Kidney epithelial cell (primary cell): ENCODE measurements around the gene DSCAM. TPM values are rescaled to one million over a fixed set of nuclear protein-coding genes. Genes with fewer than 3 reads are reported as not detected.

Source experiments
- DNase-seq: peaks from one replicate; pipeline ENCODE4 v3.0.0-alpha.2; 2010; ENCODE audit warnings: low read depth
- H3K27me3 ChIP-seq: 2 replicates; pipeline ENCODE4 v1.6.0; 2011; ENCODE audit warnings: low read length; ENCODE audit not compliant: control insufficient read depth, insufficient read depth
- H3K36me3 ChIP-seq: 2 replicates; pipeline ENCODE4 v1.5.1; 2011; ENCODE audit warnings: low read length; ENCODE audit not compliant: control insufficient read depth, insufficient read depth
- H3K4me3 ChIP-seq: 2 replicates; pipeline ENCODE4 v1.5.1; 2011; ENCODE audit warnings: low read depth, mild to moderate bottlenecking, control low read depth, low read length
- total RNA-seq: library from RNA; depleted of rRNA; stranded (reverse); fragments of >200 nt; gene quantifications from 2 replicates; pipeline ENCODE4 v1.2.3, GENCODE V29; 2015
- TF ChIP-seq, protein P1 (sequence below): IDR thresholded peaks from 2 replicates; pipeline ENCODE4 v1.5.1; 2011; ENCODE audit warnings: mild to moderate bottlenecking, moderate library complexity, low read length, control low read depth, inconsistent platforms; ENCODE audit not compliant: insufficient read depth, poor library complexity, severe bottlenecking

The DSCAM gene
- total RNA-seq, 1 donor from 2014 or later: 0.21 TPM

DNA sequence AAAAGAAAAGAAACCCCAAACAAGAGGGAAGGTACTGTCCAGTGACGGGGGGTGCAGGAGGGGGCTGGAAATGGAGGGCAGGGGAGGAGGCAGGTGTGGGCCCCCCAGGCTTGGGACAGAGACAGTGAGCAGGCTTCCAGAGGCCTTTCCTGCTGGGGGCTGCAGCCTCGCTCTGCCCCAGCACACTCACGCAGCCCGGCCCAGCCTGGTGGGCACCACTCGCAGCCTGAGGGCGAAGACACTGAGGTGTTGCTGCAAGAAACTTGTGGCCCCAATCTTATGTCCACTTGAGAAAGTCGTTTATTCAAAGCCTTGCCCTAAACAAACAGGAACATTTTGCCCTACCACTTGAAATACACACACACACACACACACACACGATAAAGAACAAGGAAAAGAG, 705.3 kb downstream of the DSCAM start:
- Histone ChIP-seq H3K36me3 (no peaks in the 10 kb centered on the region), H3K27me3 (no peaks in the 10 kb centered on the region), H3K4me3 (no peak overlapping the region)
- DNase-seq: no peak
- TF ChIP-seq, protein P1, sequence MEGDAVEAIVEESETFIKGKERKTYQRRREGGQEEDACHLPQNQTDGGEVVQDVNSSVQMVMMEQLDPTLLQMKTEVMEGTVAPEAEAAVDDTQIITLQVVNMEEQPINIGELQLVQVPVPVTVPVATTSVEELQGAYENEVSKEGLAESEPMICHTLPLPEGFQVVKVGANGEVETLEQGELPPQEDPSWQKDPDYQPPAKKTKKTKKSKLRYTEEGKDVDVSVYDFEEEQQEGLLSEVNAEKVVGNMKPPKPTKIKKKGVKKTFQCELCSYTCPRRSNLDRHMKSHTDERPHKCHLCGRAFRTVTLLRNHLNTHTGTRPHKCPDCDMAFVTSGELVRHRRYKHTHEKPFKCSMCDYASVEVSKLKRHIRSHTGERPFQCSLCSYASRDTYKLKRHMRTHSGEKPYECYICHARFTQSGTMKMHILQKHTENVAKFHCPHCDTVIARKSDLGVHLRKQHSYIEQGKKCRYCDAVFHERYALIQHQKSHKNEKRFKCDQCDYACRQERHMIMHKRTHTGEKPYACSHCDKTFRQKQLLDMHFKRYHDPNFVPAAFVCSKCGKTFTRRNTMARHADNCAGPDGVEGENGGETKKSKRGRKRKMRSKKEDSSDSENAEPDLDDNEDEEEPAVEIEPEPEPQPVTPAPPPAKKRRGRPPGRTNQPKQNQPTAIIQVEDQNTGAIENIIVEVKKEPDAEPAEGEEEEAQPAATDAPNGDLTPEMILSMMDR: no peak

DNA sequence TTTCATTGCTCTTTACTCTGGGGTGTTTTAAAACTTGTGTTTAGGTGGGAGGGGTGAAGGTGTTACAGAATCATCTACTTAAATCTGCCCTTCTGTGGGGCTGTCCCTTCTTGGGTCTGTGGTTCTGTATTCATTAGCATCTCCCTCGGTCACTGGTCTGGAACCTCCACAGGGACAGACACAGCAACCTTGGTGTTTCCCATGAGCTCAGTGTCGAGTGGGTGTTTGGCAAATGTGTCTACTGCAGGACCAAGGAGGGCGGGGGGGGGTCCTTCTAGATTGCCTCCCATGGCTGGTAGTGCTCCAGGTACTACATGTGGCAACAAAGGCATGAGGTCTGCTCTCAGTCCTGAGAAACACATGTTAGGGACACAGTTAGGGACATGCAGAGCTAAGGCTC, 706.3 kb downstream of the DSCAM start:
- TF ChIP-seq, protein P1: no peak
- Histone ChIP-seq H3K27me3 (no peaks in the 10 kb centered on the region), H3K36me3 (no peaks in the 10 kb centered on the region), H3K4me3 (no peak overlapping the region)
- no peak for DNase-seq

DNA sequence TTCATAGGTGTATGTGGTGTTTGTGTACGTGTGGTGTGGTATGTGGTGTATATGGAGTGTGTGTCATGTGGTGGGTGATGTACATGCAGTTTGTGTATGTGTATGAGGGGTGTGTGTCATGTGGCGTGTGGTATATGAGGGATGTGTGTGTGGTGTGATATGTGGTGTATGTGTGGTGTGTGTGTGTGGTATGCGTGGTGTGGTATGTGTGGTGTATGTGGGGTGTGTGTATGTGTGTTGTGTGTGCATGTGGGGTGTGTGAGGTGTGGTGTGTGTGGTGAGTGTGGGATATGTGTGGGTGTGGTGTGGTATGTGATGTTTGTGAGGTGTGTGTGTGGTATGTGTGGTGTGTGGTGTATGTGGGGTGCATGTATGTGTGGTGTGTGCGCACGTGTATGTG, 707.3 kb downstream of the DSCAM start:
- TF ChIP-seq, protein P1: no peak
- Histone ChIP-seq H3K36me3 (no peaks in the 10 kb centered on the region), H3K27me3 (no peaks in the 10 kb centered on the region), H3K4me3 (no peak overlapping the region)
- no peak for DNase-seq

DNA sequence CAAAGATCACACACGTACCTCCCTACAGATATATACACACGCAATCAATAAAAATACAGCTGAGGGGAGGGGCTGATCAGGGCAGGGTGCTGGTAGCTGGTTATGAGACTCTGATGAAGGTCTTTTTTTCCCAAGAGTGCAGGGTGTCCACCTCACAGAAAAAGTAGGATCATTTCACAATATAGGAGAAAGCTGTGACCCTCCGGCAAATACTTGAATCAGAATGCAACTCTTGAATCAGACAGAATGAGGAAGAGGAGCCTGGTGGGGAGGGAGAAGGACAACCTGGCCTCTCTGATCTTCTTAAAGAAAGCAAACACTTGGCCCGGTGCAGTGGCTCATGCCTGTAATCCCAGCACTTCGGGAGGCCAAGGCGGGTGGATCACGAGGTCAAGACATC, 710.4 kb downstream of the DSCAM start:
- H3K27me3 ChIP-seq: no peaks in the 10 kb centered on the region
- H3K4me3 ChIP-seq: no peak overlapping the region
- TF ChIP-seq, protein P1: no peak
- no peaks in the 10 kb centered on the region for H3K36me3 ChIP-seq
- no peak for DNase-seq

DNA sequence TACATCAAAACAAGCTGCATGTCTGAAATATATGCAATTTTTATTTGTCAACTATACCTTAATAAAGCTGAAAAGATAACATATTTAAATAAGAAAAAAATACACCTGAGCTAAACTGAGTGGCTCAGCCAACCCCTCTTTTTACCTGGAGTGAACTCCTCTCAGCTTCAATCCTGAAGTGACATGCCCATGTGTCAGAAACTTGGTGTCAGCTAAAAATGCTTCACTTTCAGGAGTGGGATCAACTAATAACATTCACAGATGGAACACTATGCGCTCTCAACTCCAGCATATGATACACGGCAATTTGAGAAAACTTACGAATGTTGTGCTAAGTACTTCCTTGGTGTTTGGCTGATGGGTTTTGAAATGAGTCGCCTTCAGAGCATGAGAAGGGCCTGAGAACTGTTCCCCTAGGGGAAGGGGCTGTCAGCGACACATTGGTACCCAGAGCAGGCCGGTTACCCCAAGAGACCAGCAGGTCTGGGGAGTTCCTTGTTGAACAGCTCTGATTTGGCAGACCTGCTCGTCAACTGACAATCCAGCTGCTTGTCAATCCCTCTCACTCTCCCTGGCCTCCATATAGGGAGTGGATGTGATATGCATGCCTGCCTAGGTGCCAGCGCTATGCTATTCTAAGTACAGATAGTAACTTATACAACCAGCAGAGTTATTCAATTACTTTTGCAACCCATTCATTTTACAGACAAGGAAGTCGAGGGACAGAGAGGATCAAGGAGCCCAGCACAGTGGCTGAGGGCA, 712.0 kb downstream of the DSCAM start:
- Histone ChIP-seq H3K4me3 (no peak overlapping the region), H3K36me3 (no peaks in the 10 kb centered on the region), H3K27me3 (no peaks in the 10 kb centered on the region)
- no peak for DNase-seq
- TF ChIP-seq, protein P1: no peak

DNA sequence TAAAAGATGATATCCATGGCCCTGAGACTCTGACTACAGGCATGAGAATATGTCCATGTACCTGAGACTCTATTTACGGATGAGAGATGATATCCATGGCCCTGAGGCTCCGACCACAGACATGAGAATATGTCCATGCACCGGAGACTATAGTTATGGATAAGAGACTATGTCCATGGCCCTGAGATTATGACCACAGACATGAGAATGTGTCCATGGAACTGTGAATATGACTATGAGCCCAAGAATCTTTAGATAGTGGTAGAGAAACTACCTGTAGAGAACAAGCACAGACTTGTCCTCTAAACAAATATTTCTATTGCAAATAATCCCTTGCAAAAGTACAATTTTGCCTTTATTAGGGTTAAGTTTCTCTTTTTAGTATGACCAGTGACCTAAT, 716.5 kb downstream of the DSCAM start:
- H3K4me3 ChIP-seq: no peak overlapping the region
- no peaks in the 10 kb centered on the region for H3K27me3 ChIP-seq
- TF ChIP-seq, protein P1: no peak
- DNase-seq: no peak
- no peaks in the 10 kb centered on the region for H3K36me3 ChIP-seq
